Right atrium auricular region (tissue), 2 donors: ENCODE results near the gene ASIC2. TPM values are rescaled to one million over a fixed set of nuclear protein-coding genes. Genes with fewer than 3 reads are reported as not detected.

ENCODE experiments used
- DNase-seq: peaks from one replicate; pipeline ENCODE4 v3.0.0-alpha.2; 2019; ENCODE audit warnings: low spot score
- H3K27ac ChIP-seq, 2 donors: fragments of 200-600 bp; sonication (generic); 1 replicate in 1 of 2; 2 replicates in 1 of 2; pipeline ENCODE4 v1.5.1; 2016 to 2019
- H3K27me3 ChIP-seq, 2 donors: fragments of 200-600 bp; sonication (generic); one replicate each; pipeline versions ENCODE4 v1.5.1 to v1.6.0; 2017 to 2019
- H3K36me3 ChIP-seq: fragments of 200-600 bp; sonication (generic); one replicate; pipeline ENCODE4 v1.5.1; 2016
- H3K4me1 ChIP-seq, 2 donors: fragments of 200-600 bp; sonication (generic); one replicate each; pipeline versions ENCODE4 v1.5.1 to v1.6.0; 2017 to 2019
- H3K4me3 ChIP-seq, 2 donors: fragments of 200-600 bp; sonication (generic); 1 replicate in 1 of 2; 2 replicates in 1 of 2; pipeline ENCODE4 v1.5.1; 2017 to 2019; ENCODE audit warnings: mild to moderate bottlenecking in 1 of 2, moderate library complexity in 1 of 2
- H3K9me3 ChIP-seq, 2 donors: fragments of 200-600 bp; sonication (generic); one replicate each; pipeline ENCODE4 v1.5.1; 2019
- total RNA-seq, 2 donors: library from RNA; depleted of rRNA; stranded (reverse); fragments of >200 nt; gene quantifications; one replicate each; pipeline ENCODE4 v1.1.0, GENCODE V29; 2016
- TF ChIP-seq, protein P1 (sequence below), 2 donors: fragments of 200-600 bp; sonication (generic); IDR thresholded peaks; one replicate each; pipeline ENCODE4 v1.5.1; 2019; ENCODE audit warnings: antibody characterized with exemption in 2 of 2

Gene ASIC2
- total RNA-seq, 2 donors from 2014 or later = 0.75 TPM; not detected in 1

DNA sequence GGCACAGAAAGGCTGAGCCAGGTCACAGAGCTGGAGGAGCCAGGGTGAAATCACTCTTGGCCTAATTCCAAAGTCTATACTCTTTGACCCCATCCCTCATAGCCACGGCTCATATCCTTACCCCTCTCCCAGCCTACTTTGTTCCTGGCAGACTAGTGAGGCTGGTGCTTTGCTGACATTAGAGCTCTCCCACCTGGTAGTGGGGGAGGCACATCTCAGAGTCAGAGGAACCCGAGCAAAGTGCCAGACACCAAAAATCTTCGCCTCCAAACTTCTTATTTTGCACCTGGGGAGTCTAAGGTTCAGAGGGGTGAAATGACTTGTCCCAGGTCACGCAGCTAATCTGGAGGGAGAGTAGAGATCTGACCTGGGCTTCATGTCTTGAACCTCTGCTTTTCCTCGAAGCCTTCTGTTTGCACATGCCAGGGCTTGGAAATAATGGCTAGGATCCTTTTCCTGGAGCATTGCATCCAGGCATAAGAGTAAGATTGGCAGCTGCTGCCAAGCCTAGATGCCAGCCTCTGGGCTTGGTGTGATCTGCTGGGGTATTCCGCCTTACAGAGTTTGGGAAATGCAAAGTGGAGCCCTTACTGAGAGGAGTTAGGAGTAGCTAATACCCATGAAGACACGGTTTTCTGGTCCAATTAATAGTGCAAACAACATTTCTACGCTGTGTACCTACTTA is 174.6 kb downstream of the ASIC2 start:
- Histone ChIP-seq H3K9me3 (no peaks in the 10 kb centered on the region), H3K27me3 (no peaks in the 10 kb centered on the region), H3K4me1 (no peaks in the 10 kb centered on the region), H3K4me3 (no peak overlapping the region), H3K27ac (no peak overlapping the region), H3K36me3 (no peaks in the 10 kb centered on the region)
- TF ChIP-seq, protein P1, sequence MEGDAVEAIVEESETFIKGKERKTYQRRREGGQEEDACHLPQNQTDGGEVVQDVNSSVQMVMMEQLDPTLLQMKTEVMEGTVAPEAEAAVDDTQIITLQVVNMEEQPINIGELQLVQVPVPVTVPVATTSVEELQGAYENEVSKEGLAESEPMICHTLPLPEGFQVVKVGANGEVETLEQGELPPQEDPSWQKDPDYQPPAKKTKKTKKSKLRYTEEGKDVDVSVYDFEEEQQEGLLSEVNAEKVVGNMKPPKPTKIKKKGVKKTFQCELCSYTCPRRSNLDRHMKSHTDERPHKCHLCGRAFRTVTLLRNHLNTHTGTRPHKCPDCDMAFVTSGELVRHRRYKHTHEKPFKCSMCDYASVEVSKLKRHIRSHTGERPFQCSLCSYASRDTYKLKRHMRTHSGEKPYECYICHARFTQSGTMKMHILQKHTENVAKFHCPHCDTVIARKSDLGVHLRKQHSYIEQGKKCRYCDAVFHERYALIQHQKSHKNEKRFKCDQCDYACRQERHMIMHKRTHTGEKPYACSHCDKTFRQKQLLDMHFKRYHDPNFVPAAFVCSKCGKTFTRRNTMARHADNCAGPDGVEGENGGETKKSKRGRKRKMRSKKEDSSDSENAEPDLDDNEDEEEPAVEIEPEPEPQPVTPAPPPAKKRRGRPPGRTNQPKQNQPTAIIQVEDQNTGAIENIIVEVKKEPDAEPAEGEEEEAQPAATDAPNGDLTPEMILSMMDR (IDR thresholded peaks at IDR 0.05) = no peak
- no peak for DNase-seq

DNA sequence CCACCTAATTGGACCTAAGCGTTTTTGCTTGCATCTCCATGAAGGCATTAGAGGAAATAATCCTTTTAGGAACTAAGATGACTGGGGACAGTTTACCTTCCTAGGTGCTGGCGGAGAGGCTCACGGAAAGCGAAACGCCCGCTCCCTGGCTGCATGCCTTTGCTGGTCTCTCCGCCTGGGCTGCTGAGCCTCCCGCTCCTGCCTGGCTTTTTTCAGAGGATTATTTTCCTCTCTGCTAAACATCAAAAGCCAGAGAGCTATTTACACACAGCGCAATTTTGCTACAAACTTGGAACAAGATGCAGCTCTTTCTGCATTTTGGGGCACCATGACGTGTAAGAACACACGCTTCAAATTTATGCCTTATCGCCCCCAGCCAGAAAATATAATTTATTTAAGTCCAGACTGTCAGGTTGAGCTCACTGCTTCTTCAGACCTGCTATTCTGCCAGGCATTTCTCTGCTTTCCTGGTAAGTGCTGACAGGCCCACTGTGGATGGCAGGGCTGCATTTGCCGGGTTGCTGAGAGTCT is 177.0 kb downstream of the ASIC2 start:
- Histone ChIP-seq H3K9me3 (no peaks in the 10 kb centered on the region), H3K27me3 (no peaks in the 10 kb centered on the region), H3K4me3 (no peak overlapping the region), H3K36me3 (no peaks in the 10 kb centered on the region), H3K27ac (no peak overlapping the region), H3K4me1 (no peaks in the 10 kb centered on the region)
- no peak for DNase-seq
- TF ChIP-seq, protein P1 (IDR thresholded peaks at IDR 0.05) = no peak

DNA sequence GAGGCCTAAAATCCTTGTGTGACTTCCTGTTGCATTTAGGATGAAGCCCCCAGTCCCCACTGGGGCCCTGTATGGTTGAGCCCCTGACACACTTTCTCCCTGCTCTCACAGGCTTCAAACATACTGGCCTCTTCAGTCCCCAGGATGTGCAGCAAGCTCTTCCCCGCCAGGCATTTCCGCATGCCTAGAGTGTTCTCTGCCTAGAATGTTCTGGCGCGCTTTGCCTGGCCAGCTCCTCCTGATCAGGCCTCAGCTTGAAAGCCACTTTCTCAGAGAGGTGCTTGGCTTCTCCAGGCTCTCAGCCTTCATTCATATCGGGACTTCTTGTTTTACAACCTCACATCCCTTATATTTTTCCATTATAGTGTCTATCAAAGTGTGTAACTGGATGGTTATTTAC is 177.7 kb downstream of the ASIC2 start:
- Histone ChIP-seq H3K27ac (no peak overlapping the region), H3K4me1 (no peaks in the 10 kb centered on the region), H3K9me3 (no peaks in the 10 kb centered on the region), H3K4me3 (no peak overlapping the region), H3K36me3 (no peaks in the 10 kb centered on the region), H3K27me3 (no peaks in the 10 kb centered on the region)
- TF ChIP-seq, protein P1 (IDR thresholded peaks at IDR 0.05) = no peak
- DNase-seq = no peak

DNA sequence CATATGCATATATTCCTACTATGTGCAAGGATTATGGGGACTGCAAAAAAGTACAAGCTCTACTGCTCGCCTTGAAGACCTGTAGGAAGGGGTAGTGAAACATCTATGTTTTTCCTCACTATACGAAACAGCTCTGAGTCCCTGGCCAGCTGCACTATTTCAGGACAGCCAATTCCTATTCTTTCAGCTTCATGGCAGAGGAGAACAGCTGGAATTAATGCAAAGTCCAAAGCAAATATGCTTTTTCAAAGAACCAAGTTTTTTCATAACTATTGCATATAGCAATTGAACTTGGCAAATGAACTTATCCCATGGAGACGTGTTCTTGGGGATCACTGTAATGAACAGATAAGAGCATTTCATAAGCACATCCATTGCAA is 179.1 kb downstream of the ASIC2 start:
- TF ChIP-seq, protein P1 (IDR thresholded peaks at IDR 0.05) = no peak
- Histone ChIP-seq H3K27me3 (no peaks in the 10 kb centered on the region), H3K36me3 (no peaks in the 10 kb centered on the region), H3K4me1 (no peaks in the 10 kb centered on the region), H3K4me3 (no peak overlapping the region), H3K9me3 (no peaks in the 10 kb centered on the region), H3K27ac (no peak overlapping the region)
- DNase-seq = no peak

DNA sequence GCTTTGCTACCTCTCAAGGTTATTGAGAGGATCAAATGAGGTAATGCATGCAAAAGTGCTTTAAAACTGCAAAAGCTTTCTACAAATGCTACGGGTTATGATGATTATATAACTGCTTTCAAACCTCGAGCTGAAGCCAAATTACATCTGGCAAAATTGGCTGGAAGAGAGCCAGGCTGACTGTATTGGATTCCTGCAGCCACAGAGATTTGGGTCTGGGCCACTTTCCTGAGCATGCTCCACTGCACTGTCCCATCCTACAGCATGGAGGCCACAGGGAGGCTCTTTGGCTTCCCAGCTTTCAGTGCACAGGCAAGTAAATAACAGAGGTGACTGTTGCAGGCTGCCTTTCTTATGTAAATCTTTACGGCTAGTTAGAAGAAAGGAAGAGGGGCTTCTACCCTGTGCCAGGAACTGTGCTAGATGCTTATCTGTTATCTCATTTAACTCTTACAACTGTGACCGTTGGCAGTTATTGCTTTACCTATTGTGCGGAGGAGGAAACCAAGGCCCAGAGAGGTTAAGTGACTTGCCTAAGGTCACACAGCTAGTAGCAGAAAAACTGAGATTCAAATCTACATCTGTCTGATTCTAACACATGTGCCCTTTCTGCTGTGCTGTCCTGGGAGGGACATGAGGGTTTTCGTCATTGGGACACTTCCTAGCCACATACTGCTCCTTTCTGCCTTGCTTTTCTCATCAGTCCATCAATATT is 179.7 kb downstream of the ASIC2 start:
- H3K27ac ChIP-seq = no peak overlapping the region
- no peak for DNase-seq
- no peaks in the 10 kb centered on the region for H3K27me3 ChIP-seq
- TF ChIP-seq, protein P1 (IDR thresholded peaks at IDR 0.05) = no peak
- H3K36me3 ChIP-seq = no peaks in the 10 kb centered on the region
- H3K9me3 ChIP-seq = no peaks in the 10 kb centered on the region
- no peaks in the 10 kb centered on the region for H3K4me1 ChIP-seq
- H3K4me3 ChIP-seq = no peak overlapping the region
